Measurements from ENCODE around the gene TRIM2.

The TRIM2 gene

GRCh38 chr4:153283260-153283659 lies 79.0 kb downstream of the TRIM2 start:
- Histone ChIP-seq H3K4me3 (ENCODE audit: low read depth in 1 of 2, low read length in 2 of 2) (no peak overlapping the region), H3K27ac (ENCODE audit: low read length) (no peak overlapping the region), H3K9me3 (ENCODE audit: control insufficient read depth in 1 of 2, low read length in 2 of 2) (peaks cover 0 to 6% of the 10 kb centered on the region in 2 donors), H3K27me3 (ENCODE audit: low read depth, low read length) (no peaks in the 10 kb centered on the region), H3K36me3 (ENCODE audit: control insufficient read depth in 1 of 2, insufficient read depth in 2 of 2, low read length in 2 of 2) (peaks cover 3 to 18% of the 10 kb centered on the region in 2 donors), H3K4me1 (ENCODE audit: control insufficient read depth in 1 of 2, insufficient read depth in 2 of 2, low read length in 2 of 2) (no peaks in the 10 kb centered on the region)

GRCh38 chr4:153290134-153290533 lies 85.9 kb downstream of the TRIM2 start:
- no peak overlapping the region for H3K27ac ChIP-seq (ENCODE audit: low read length)
- H3K4me1 ChIP-seq (ENCODE audit: control insufficient read depth in 1 of 2, insufficient read depth in 2 of 2, low read length in 2 of 2), result peaks cover 4 to 23% of the 10 kb centered on the region in 2 donors
- no peaks in the 10 kb centered on the region for H3K27me3 ChIP-seq (ENCODE audit: low read depth, low read length)
- no peak overlapping the region for H3K4me3 ChIP-seq (ENCODE audit: low read depth in 1 of 2, low read length in 2 of 2)
- peaks cover 3 to 6% of the 10 kb centered on the region in 2 donors for H3K36me3 ChIP-seq (ENCODE audit: control insufficient read depth in 1 of 2, insufficient read depth in 2 of 2, low read length in 2 of 2)
- no peaks in the 10 kb centered on the region for H3K9me3 ChIP-seq (ENCODE audit: control insufficient read depth in 1 of 2, low read length in 2 of 2)

GRCh38 chr4:153291562-153291961 lies 87.3 kb downstream of the TRIM2 start:
- Histone ChIP-seq H3K4me3 (ENCODE audit: low read depth in 1 of 2, low read length in 2 of 2) (no peak overlapping the region), H3K36me3 (ENCODE audit: control insufficient read depth in 1 of 2, insufficient read depth in 2 of 2, low read length in 2 of 2) (peaks cover 3 to 6% of the 10 kb centered on the region in 2 donors), H3K27me3 (ENCODE audit: low read depth, low read length) (no peaks in the 10 kb centered on the region), H3K4me1 (ENCODE audit: control insufficient read depth in 1 of 2, insufficient read depth in 2 of 2, low read length in 2 of 2) (peaks cover 9 to 37% of the 10 kb centered on the region in 2 donors), H3K9me3 (ENCODE audit: control insufficient read depth in 1 of 2, low read length in 2 of 2) (no peaks in the 10 kb centered on the region), H3K27ac (ENCODE audit: low read length) (no peak overlapping the region)

- H3K27ac ChIP-seq (ENCODE audit: low read length), result no peak overlapping the region
- H3K9me3 ChIP-seq (ENCODE audit: control insufficient read depth in 1 of 2, low read length in 2 of 2), result no peaks in the 10 kb centered on the region
- H3K27me3 ChIP-seq (ENCODE audit: low read depth, low read length), result no peaks in the 10 kb centered on the region
- no peak overlapping the region for H3K4me3 ChIP-seq (ENCODE audit: low read depth in 1 of 2, low read length in 2 of 2)
- peaks cover 3 to 6% of the 10 kb centered on the region in 2 donors for H3K36me3 ChIP-seq (ENCODE audit: control insufficient read depth in 1 of 2, insufficient read depth in 2 of 2, low read length in 2 of 2)
- H3K4me1 ChIP-seq (ENCODE audit: control insufficient read depth in 1 of 2, insufficient read depth in 2 of 2, low read length in 2 of 2), result peaks cover 9 to 51% of the 10 kb centered on the region in 2 donors
Measured at GRCh38 chr4:153292897-153293741, 88.9 kb downstream of the TRIM2 start.

- H3K27ac ChIP-seq (ENCODE audit: low read length), result no peak overlapping the region
- H3K4me1 ChIP-seq (ENCODE audit: control insufficient read depth in 1 of 2, insufficient read depth in 2 of 2, low read length in 2 of 2), result peaks cover 9 to 51% of the 10 kb centered on the region in 2 donors
- H3K9me3 ChIP-seq (ENCODE audit: control insufficient read depth in 1 of 2, low read length in 2 of 2), result no peaks in the 10 kb centered on the region
- peaks cover 3 to 6% of the 10 kb centered on the region in 2 donors for H3K36me3 ChIP-seq (ENCODE audit: control insufficient read depth in 1 of 2, insufficient read depth in 2 of 2, low read length in 2 of 2)
- no peaks in the 10 kb centered on the region for H3K27me3 ChIP-seq (ENCODE audit: low read depth, low read length)
- H3K4me3 ChIP-seq (ENCODE audit: low read depth in 1 of 2, low read length in 2 of 2), result no peak overlapping the region
Measured at GRCh38 chr4:153293742-153294057, 89.5 kb downstream of the TRIM2 start.

- H3K4me3 ChIP-seq (ENCODE audit: low read depth in 1 of 2, low read length in 2 of 2), result no peak overlapping the region
- H3K36me3 ChIP-seq (ENCODE audit: control insufficient read depth in 1 of 2, insufficient read depth in 2 of 2, low read length in 2 of 2), result peaks cover 6% of the 10 kb centered on the region in 2 donors
- no peaks in the 10 kb centered on the region for H3K9me3 ChIP-seq (ENCODE audit: control insufficient read depth in 1 of 2, low read length in 2 of 2)
- peaks cover 9 to 51% of the 10 kb centered on the region in 2 donors for H3K4me1 ChIP-seq (ENCODE audit: control insufficient read depth in 1 of 2, insufficient read depth in 2 of 2, low read length in 2 of 2)
- no peaks in the 10 kb centered on the region for H3K27me3 ChIP-seq (ENCODE audit: low read depth, low read length)
- peak overlapping the region; percentile 32 for H3K27ac ChIP-seq (ENCODE audit: low read length)
Measured at GRCh38 chr4:153294631-153295030, 90.4 kb downstream of the TRIM2 start.

GRCh38 chr4:153295131-153295755 lies 91.0 kb downstream of the TRIM2 start:
- Histone ChIP-seq H3K36me3 (ENCODE audit: control insufficient read depth in 1 of 2, insufficient read depth in 2 of 2, low read length in 2 of 2) (peaks cover 6 to 12% of the 10 kb centered on the region in 2 donors), H3K9me3 (ENCODE audit: control insufficient read depth in 1 of 2, low read length in 2 of 2) (no peaks in the 10 kb centered on the region), H3K27me3 (ENCODE audit: low read depth, low read length) (no peaks in the 10 kb centered on the region), H3K4me3 (ENCODE audit: low read depth in 1 of 2, low read length in 2 of 2) (no peak overlapping the region), H3K27ac (ENCODE audit: low read length) (no peak overlapping the region), H3K4me1 (ENCODE audit: control insufficient read depth in 1 of 2, insufficient read depth in 2 of 2, low read length in 2 of 2) (peaks cover 9 to 51% of the 10 kb centered on the region in 2 donors)

- Histone ChIP-seq H3K4me1 (ENCODE audit: control insufficient read depth in 1 of 2, insufficient read depth in 2 of 2, low read length in 2 of 2) (peaks cover 9 to 51% of the 10 kb centered on the region in 2 donors), H3K4me3 (ENCODE audit: low read depth in 1 of 2, low read length in 2 of 2) (peak overlapping the region in 1 of 2 donors; percentile 6), H3K27me3 (ENCODE audit: low read depth, low read length) (no peaks in the 10 kb centered on the region), H3K36me3 (ENCODE audit: control insufficient read depth in 1 of 2, insufficient read depth in 2 of 2, low read length in 2 of 2) (peaks cover 4 to 12% of the 10 kb centered on the region in 2 donors), H3K9me3 (ENCODE audit: control insufficient read depth in 1 of 2, low read length in 2 of 2) (no peaks in the 10 kb centered on the region), H3K27ac (ENCODE audit: low read length) (no peak overlapping the region)
Measured at GRCh38 chr4:153296040-153296823, 92.0 kb downstream of the TRIM2 start.

- Histone ChIP-seq H3K9me3 (ENCODE audit: control insufficient read depth in 1 of 2, low read length in 2 of 2) (no peaks in the 10 kb centered on the region), H3K27ac (ENCODE audit: low read length) (no peak overlapping the region), H3K27me3 (ENCODE audit: low read depth, low read length) (no peaks in the 10 kb centered on the region), H3K36me3 (ENCODE audit: control insufficient read depth in 1 of 2, insufficient read depth in 2 of 2, low read length in 2 of 2) (peaks cover 0 to 12% of the 10 kb centered on the region in 2 donors), H3K4me1 (ENCODE audit: control insufficient read depth in 1 of 2, insufficient read depth in 2 of 2, low read length in 2 of 2) (peaks cover 9 to 51% of the 10 kb centered on the region in 2 donors), H3K4me3 (ENCODE audit: low read depth in 1 of 2, low read length in 2 of 2) (no peak overlapping the region)
Measured at GRCh38 chr4:153297116-153297515, 92.9 kb downstream of the TRIM2 start.

- H3K9me3 ChIP-seq (ENCODE audit: control insufficient read depth in 1 of 2, low read length in 2 of 2), result no peaks in the 10 kb centered on the region
- peaks cover 0 to 5% of the 10 kb centered on the region in 2 donors for H3K36me3 ChIP-seq (ENCODE audit: control insufficient read depth in 1 of 2, insufficient read depth in 2 of 2, low read length in 2 of 2)
- H3K27ac ChIP-seq (ENCODE audit: low read length), result no peak overlapping the region
- H3K4me3 ChIP-seq (ENCODE audit: low read depth in 1 of 2, low read length in 2 of 2), result no peak overlapping the region
- H3K4me1 ChIP-seq (ENCODE audit: control insufficient read depth in 1 of 2, insufficient read depth in 2 of 2, low read length in 2 of 2), result no peaks in the 10 kb centered on the region
- H3K27me3 ChIP-seq (ENCODE audit: low read depth, low read length), result no peaks in the 10 kb centered on the region
Measured at GRCh38 chr4:153310793-153311192, 106.5 kb downstream of the TRIM2 start.

- peaks cover under 1 to 5% of the 10 kb centered on the region in 2 donors for H3K36me3 ChIP-seq (ENCODE audit: control insufficient read depth in 1 of 2, insufficient read depth in 2 of 2, low read length in 2 of 2)
- no peaks in the 10 kb centered on the region for H3K9me3 ChIP-seq (ENCODE audit: control insufficient read depth in 1 of 2, low read length in 2 of 2)
- no peak overlapping the region for H3K27ac ChIP-seq (ENCODE audit: low read length)
- no peaks in the 10 kb centered on the region for H3K27me3 ChIP-seq (ENCODE audit: low read depth, low read length)
- peaks cover 0 to 3% of the 10 kb centered on the region in 2 donors for H3K4me1 ChIP-seq (ENCODE audit: control insufficient read depth in 1 of 2, insufficient read depth in 2 of 2, low read length in 2 of 2)
- H3K4me3 ChIP-seq (ENCODE audit: low read depth in 1 of 2, low read length in 2 of 2), result no peak overlapping the region
Measured at GRCh38 chr4:153314915-153315314, 110.7 kb downstream of the TRIM2 start.

Data from muscle layer of duodenum (tissue), 2 donors.